ENCODE results near the gene LOXL1. TPM values are rescaled to one million over a fixed set of nuclear protein-coding genes. Genes with fewer than 3 reads are reported as not detected.
A peak's percentile ranks its signal among the peaks of the same experiment; 100 is the strongest.

LOXL1 gene
- total and polyA plus RNA-seq, 2 of the 4 experiments (the other 2 are of a cell fraction): 148 to 332 TPM

GRCh38 chr15:73991726-73992593 is 65.7 kb downstream of the LOXL1 start, which contains the start of gene STOML1:
Gene STOML1, minus strand, starts transcription at chr15:73992295. Its CDS starts 72 bp downstream, at chr15:73992223.
- Histone ChIP-seq H3K9me1 (ENCODE audit: insufficient read depth, low read length) (peaks cover 36% of the 10 kb centered on the region), H2BK5ac (ENCODE audit: low read depth, low read length, poor library complexity, severe bottlenecking) (peak within 1 kb of the TSS; percentile 90), H2AFZ (replicated peaks; ENCODE audit: low read length, poor library complexity) (peak within 1 kb of the TSS; percentile 91), H3K36me3 (ENCODE audit: control insufficient read depth, insufficient read depth, low read length) (no peaks in the 10 kb centered on the region), H3K4ac (ENCODE audit: low read depth, low read length) (peak within 1 kb of the TSS; percentile 93), H4K5ac (ENCODE audit: low read depth, low read length) (peak within 1 kb of the TSS; percentile 97), H3K56ac (ENCODE audit: extremely low read depth, insufficient read depth, low read length) (0 out of 2 replicates have a peak within 1 kb of the TSS, but pooled peaks have one; percentile 14), H3K9me3 (ENCODE audit: control insufficient read depth, insufficient read depth, low read length) (no peaks in the 10 kb centered on the region), H3K4me3 (ENCODE audit: insufficient read depth, low read depth, low read length) (peak within 1 kb of the TSS; percentile 51), H2BK120ac (ENCODE audit: low read depth, low read length) (peak within 1 kb of the TSS; percentile 91), H3K14ac (replicated peaks; ENCODE audit: low read depth, low read length) (peak within 1 kb of the TSS; percentile 90), H3K27ac (ENCODE audit: insufficient read depth, low read length) (peak within 1 kb of the TSS; percentile 88), H3K23ac (ENCODE audit: low read depth, low read length) (peak within 1 kb of the TSS; percentile 76; the same call in 1 of the 2 replicates), H2BK20ac (ENCODE audit: low read depth, low read length) (peak within 1 kb of the TSS; percentile 95), H4K20me1 (ENCODE audit: insufficient read depth, low read length) (peaks cover 5% of the 10 kb centered on the region; the same call in 1 of the 2 replicates), H3K79me1 (ENCODE audit: low read depth in 1 of 2, low read length in 2 of 2) (peaks cover 9 to 74% of the 10 kb centered on the region in 2 experiments; a peak in 3 of 4 replicates), H3K9ac (ENCODE audit: low read depth, low read length) (peak within 1 kb of the TSS; percentile 67), H3K4me2 (ENCODE audit: low read depth, low read length) (peak within 1 kb of the TSS; percentile 91), H2BK15ac (ENCODE audit: low read depth, low read length) (peak within 1 kb of the TSS; percentile 45; the same call in 2 of the 3 replicates), H4K8ac (ENCODE audit: low read depth in 2 of 2, low read length in 2 of 2) (peak within 1 kb of the TSS; percentile 90 to 97), H3K27me3 (ENCODE audit: control insufficient read depth, insufficient read depth, low read length) (no peaks in the 10 kb centered on the region), H3K18ac (ENCODE audit: low read depth, low read length) (peak within 1 kb of the TSS; percentile 91), H4K91ac (ENCODE audit: insufficient read depth, low read depth, low read length) (peak within 1 kb of the TSS; percentile 93), H2AK9ac (replicated peaks; ENCODE audit: low read depth, low read length, poor library complexity) (peak within 1 kb of the TSS; percentile 88), H2AK5ac (ENCODE audit: low read depth, low read length) (peak within 1 kb of the TSS; percentile 80), H3K4me1 (ENCODE audit: control insufficient read depth, insufficient read depth, low read length) (peaks cover 27% of the 10 kb centered on the region)
- dilution Hi-C loops (cut with HindIII; ENCODE audit: low sequenced_read_pairs, unreplicated experiment): no loop called here
- ATAC-seq (ENCODE audit: low read depth): peak; percentile 83
- WGBS, 2 experiments (ENCODE audit: extremely low coverage in 2 of 2, insufficient read length in 1 of 2): 4% methylated on average over 12 of the region's 72 CpGs; no CpG with 5 or more reads in 1 of the 2 experiments
- in situ Hi-C loops (cut with MboI; ENCODE audit: low sequenced_read_pairs): loop anchor here (5.0 kb wide), 1 partner anchor 45 kb away; no protein-coding TSS in a partner anchor
- TF ChIP-seq CTCF (conservative IDR thresholded peaks at IDR 0.05; ENCODE audit: low read depth, low read length): peak; percentile 88
- TF ChIP-seq RAD21 (IDR thresholded peaks at IDR 0.05; ENCODE audit: low read length): 0 out of 2 replicates have a peak, but pooled peaks have one; percentile 10
- TF ChIP-seq USF2 (IDR thresholded peaks at IDR 0.05; ENCODE audit: low read depth, low read length): no peak
- TF ChIP-seq BHLHE40 (IDR thresholded peaks at IDR 0.05; ENCODE audit: low read depth, low read length): 0 out of 2 replicates have a peak, but pooled peaks have one; percentile 7
- peak; percentile 100 for TF ChIP-seq MXI1 (IDR thresholded peaks at IDR 0.05; ENCODE audit: borderline replicate concordance, low read depth, low read length)
- TF ChIP-seq RCOR1 (IDR thresholded peaks at IDR 0.05; ENCODE audit: insufficient replicate concordance, low read length): no peak
- no peak for TF ChIP-seq MAFK (IDR thresholded peaks at IDR 0.05; ENCODE audit: low read depth, low read length)
- TF ChIP-seq POLR2A (IDR thresholded peaks at IDR 0.05; ENCODE audit: low read depth, low read length): peak; percentile 38; the same call in 1 of the 2 replicates
- TF ChIP-seq ELK1 (IDR thresholded peaks at IDR 0.05; ENCODE audit: borderline replicate concordance, low read depth, low read length): no peak
- TF ChIP-seq MAZ (IDR thresholded peaks at IDR 0.05; ENCODE audit: borderline replicate concordance, low read depth, low read length): peak; percentile 92; the same call in 1 of the 2 replicates
- intact Hi-C loops (cut with micrococcal nuclease): loop anchor here (5.0 kb wide), 1 partner anchor 35 kb away; no protein-coding TSS in a partner anchor
- no TSS peak for BruUV-seq (replicated peaks)
- ChIA-PET POLR2A (ENCODE audit: unreplicated experiment) (no interaction called here), CTCF (interaction anchor here (0.8 to 1.3 kb wide), 4 partner anchors 9 to 49 kb away, joined by 3 to 4 read pairs (median 3); no protein-coding TSS in a partner anchor)
- DNase-seq: peak; percentile 93
